SJCRH30 (cell line): Measurements from ENCODE around the gene ZNF200. TPM values are rescaled to one million over a fixed set of nuclear protein-coding genes. Genes with fewer than 3 reads are reported as not detected.
"Not testable (repeated sequence)": the region's sequence is repeated elsewhere in the genome, so short reads cannot be mapped to it uniquely, and the experiment has no call there.

Experiments used
- DNase-seq, 2 experiments: peaks; one replicate each; pipeline ENCODE4 v3.0.0-alpha.2; 2015 to 2020
- H3K27ac ChIP-seq: fragments of 250-450 bp; sonication (Bioruptor Pico); 2 replicates; pipeline ENCODE4 v1.5.1; 2020; ENCODE audit warnings: mild to moderate bottlenecking, moderate library complexity
- H3K27me3 ChIP-seq: fragments of 250-450 bp; sonication (Bioruptor Pico); 2 replicates; pipeline ENCODE4 v1.5.1; 2020; ENCODE audit warnings: mild to moderate bottlenecking, moderate library complexity
- H3K36me3 ChIP-seq: fragments of 250-450 bp; sonication (Bioruptor Pico); 2 replicates; pipeline ENCODE4 v1.5.1; 2020; ENCODE audit warnings: mild to moderate bottlenecking, moderate library complexity
- H3K4me1 ChIP-seq: fragments of 250-450 bp; sonication (Bioruptor Pico); 2 replicates; pipeline ENCODE4 v1.5.1; 2020; ENCODE audit warnings: mild to moderate bottlenecking, moderate library complexity
- H3K4me3 ChIP-seq: fragments of 250-450 bp; sonication (Bioruptor Pico); 2 replicates; pipeline ENCODE4 v1.5.1; 2020; ENCODE audit warnings: mild to moderate bottlenecking, moderate library complexity
- H3K9me3 ChIP-seq: fragments of 250-450 bp; sonication (Bioruptor Pico); replicated peaks from 2 replicates; pipeline ENCODE4 v1.5.1; 2020; ENCODE audit warnings: mild to moderate bottlenecking, moderate library complexity
- total RNA-seq: library from RNA; depleted of rRNA; stranded (reverse); fragments of >200 nt; shearing (Covaris generic); gene quantifications from 2 replicates; pipeline ENCODE4 v1.2.3, GENCODE V29; 2014

The ZNF200 gene
- total RNA-seq, 1 experiment from 2014 or later, result 16.1 TPM

DNA sequence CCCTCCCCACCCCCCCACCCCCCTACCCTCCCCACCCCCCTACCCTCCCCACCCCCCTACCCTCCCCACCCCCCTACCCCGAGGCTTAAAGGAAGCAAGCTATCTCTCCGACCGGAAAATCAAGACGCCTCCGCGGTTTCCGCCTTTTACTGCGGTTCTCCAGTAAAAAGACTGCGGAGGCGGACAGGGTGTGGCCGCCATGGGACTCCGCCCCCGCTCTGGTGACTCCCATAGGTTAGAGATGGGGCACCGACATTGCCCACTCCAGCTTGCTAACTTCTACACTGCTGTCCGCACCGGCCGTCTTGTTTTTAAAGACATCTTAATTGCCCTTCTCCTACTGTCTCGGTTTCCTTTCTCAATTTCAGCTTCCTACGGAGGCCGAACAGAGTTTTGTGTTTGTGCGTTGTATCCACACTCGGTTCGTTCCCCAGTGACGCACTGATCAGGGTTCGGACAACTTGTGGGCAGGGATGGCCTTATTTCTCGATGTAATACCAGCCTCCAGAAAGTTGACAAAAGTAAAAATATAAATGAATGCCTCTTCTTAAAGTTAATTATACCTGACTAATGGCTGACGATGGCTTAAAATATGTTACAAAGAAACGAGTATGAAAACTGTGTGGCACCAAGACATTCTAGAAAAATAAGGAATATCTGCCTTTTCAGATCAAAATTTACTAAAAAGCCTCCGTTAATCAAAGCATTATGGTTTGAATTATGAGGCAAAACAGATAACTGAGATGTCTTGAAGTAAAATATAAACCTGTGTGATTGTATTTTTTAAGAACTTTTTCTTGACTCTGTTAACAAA lies 1.1 kb upstream of the ZNF200 start:
- Histone ChIP-seq H3K9me3 (no peaks in the 10 kb centered on the region), H3K36me3 (peaks cover 21% of the 10 kb centered on the region), H3K27ac (no peak overlapping the region), H3K4me1 (peaks cover 3% of the 10 kb centered on the region; the same call in 1 of the 2 replicates), H3K27me3 (no peaks in the 10 kb centered on the region), H3K4me3 (no peak overlapping the region)
- DNase-seq, result peak; percentile 24 to 27

- no peak for DNase-seq
- Histone ChIP-seq H3K9me3 (no peaks in the 10 kb centered on the region), H3K36me3 (peaks cover 36% of the 10 kb centered on the region), H3K4me1 (peaks cover 3% of the 10 kb centered on the region; the same call in 1 of the 2 replicates), H3K4me3 (peak overlapping the region; percentile 92), H3K27ac (peak overlapping the region; percentile 74), H3K27me3 (no peaks in the 10 kb centered on the region)
These were observed 458 bp downstream of the ZNF200 start for GRCh38 chr16:3234543-3234856.

DNA sequence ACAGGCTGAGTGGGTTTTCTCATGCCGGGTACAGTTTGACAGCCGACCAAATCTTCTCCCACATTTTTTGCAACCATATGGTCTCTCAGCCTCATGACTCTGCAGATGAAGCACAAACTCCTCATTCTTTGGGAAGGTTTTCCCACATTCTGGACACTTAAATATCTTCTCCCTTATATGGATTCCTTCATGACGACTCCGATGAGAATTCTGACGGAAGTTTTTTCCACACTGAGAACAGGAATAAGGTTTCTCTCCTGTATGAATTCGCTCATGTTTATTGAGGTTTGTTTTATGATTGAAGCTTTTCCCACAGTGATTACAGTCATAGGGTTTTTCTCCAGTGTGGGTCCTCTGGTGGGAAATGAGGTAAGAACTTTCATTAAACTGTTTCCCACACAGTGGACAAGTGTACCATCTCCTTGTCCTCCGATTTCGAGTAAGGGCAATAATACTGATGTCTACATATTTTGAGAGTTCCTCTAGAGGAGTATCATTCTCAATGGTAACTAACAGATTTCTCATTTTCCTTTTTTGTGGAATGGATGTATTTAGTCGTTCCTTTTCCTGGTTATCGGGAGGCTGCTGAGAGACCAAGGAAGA lies 10.9 kb downstream of the ZNF200 start:
- Histone ChIP-seq H3K27ac (no peak overlapping the region), H3K36me3 (peaks cover 67% of the 10 kb centered on the region), H3K27me3 (no peaks in the 10 kb centered on the region), H3K4me1 (no peaks in the 10 kb centered on the region), H3K9me3 (peaks cover 17% of the 10 kb centered on the region), H3K4me3 (no peak overlapping the region)
- no peak for DNase-seq

DNA sequence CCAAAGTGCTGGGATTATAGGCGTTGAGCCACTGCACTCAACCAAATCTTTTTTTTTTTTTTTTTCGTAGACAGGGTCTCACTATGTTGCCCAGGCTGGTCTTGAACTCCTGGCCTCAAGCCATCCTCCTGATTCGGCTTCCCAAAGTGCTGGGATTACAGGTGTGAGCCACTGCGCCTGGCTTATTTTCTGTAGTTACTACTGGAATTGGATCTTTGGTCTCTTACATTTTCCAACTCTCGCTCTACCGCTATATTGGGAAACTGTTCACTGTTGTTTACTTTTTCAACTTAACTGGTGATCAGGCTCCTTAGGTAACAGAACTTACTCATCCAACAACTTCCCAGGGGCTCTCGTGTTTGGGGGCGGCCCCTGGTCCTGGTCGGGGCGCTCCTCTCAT lies 14.1 kb downstream of the ZNF200 start:
- no peak for DNase-seq
- Histone ChIP-seq H3K27ac (no peak overlapping the region), H3K27me3 (no peaks in the 10 kb centered on the region), H3K9me3 (peaks cover 11% of the 10 kb centered on the region), H3K4me1 (no peaks in the 10 kb centered on the region), H3K4me3 (no peak overlapping the region), H3K36me3 (peaks cover 37% of the 10 kb centered on the region)

DNA sequence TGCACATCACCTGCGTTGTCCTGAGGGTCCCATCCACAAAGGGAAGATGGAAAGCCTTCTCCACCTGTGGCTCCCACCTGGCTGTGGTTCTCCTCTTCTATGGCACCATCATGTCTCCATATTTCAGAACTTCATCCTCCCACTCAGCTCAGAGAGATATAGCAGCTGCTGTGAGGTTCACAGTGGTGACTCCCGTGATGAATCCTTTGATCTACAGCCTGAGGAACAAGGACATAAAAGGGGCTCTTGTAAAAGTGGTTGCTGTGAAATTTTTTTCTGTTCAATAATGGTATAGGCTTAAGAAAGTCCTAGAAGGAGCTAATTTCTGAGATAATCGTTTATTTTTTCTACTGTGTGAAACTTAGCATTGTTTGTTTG lies 18.7 kb downstream of the ZNF200 start:
- Histone ChIP-seq H3K27me3 (no peaks in the 10 kb centered on the region), H3K4me1 (no peaks in the 10 kb centered on the region), H3K36me3 (no peaks in the 10 kb centered on the region), H3K27ac (no peak overlapping the region), H3K4me3 (no peak overlapping the region), H3K9me3 (no peaks in the 10 kb centered on the region)
- DNase-seq, result no peak

- H3K27ac ChIP-seq, result no peak overlapping the region
- DNase-seq, result no peak
- no peaks in the 10 kb centered on the region for H3K4me1 ChIP-seq
- no peaks in the 10 kb centered on the region for H3K36me3 ChIP-seq
- no peak overlapping the region for H3K4me3 ChIP-seq
- no peaks in the 10 kb centered on the region for H3K9me3 ChIP-seq
- no peaks in the 10 kb centered on the region for H3K27me3 ChIP-seq
These were observed 19.2 kb downstream of the ZNF200 start for GRCh38 chr16:3215601-3216262.

GRCh38 chr16:3214904-3215600 lies 19.9 kb downstream of the ZNF200 start:
- Histone ChIP-seq H3K4me1 (no peaks in the 10 kb centered on the region), H3K9me3 (no peaks in the 10 kb centered on the region), H3K4me3 (no peak overlapping the region), H3K36me3 (no peaks in the 10 kb centered on the region), H3K27me3 (no peaks in the 10 kb centered on the region), H3K27ac (no peak overlapping the region)
- DNase-seq, result no peak

DNA sequence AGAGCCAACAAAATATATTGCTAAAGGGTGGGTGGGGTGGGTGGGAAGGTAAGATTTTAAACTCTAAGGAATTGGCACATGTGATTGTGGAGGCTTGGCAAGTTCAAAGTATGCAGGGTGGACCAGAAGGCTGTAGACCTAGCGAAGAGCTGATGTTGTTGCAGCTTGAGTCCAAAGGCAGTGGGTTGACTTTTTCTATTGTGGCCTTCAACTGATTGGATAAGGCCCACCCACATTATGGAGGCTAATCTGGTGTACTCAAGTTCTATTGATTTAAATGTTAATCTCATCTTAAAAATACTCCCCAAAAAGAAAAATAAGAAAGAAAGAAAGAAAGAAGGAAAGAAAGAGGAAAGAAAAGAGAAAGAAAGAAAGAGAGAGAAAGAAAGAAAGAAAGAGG lies 22.4 kb downstream of the ZNF200 start:
- DNase-seq, result no peak
- H3K9me3 ChIP-seq, result no peaks in the 10 kb centered on the region
- H3K4me3 ChIP-seq, result no peak overlapping the region
- H3K27me3 ChIP-seq, result no peaks in the 10 kb centered on the region
- no peaks in the 10 kb centered on the region for H3K4me1 ChIP-seq
- H3K36me3 ChIP-seq, result no peaks in the 10 kb centered on the region
- H3K27ac ChIP-seq, result no peak overlapping the region

DNA sequence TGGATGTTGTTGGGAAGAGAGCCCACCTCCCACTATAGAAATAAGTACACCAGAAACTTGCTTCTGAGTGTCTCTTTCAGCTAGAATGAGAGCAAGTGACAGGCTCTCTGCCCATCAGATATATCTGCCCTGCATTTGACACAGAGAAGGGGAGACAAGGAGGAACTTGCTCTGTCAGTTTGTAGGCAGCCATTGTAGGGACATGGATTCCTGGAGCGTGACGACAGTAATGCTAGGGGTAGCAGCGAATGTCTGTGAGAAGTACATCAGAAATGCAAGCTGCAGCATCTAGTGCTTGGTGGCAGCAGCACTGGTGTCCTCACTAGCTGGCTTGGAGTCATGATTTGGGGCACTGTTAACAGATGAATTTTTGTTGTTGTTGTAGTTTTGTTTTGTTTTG lies 23.0 kb downstream of the ZNF200 start:
- Histone ChIP-seq H3K27me3 (no peaks in the 10 kb centered on the region), H3K4me3 (no peak overlapping the region), H3K4me1 (no peaks in the 10 kb centered on the region), H3K36me3 (no peaks in the 10 kb centered on the region), H3K9me3 (no peaks in the 10 kb centered on the region), H3K27ac (no peak overlapping the region)
- DNase-seq, result no peak

DNA sequence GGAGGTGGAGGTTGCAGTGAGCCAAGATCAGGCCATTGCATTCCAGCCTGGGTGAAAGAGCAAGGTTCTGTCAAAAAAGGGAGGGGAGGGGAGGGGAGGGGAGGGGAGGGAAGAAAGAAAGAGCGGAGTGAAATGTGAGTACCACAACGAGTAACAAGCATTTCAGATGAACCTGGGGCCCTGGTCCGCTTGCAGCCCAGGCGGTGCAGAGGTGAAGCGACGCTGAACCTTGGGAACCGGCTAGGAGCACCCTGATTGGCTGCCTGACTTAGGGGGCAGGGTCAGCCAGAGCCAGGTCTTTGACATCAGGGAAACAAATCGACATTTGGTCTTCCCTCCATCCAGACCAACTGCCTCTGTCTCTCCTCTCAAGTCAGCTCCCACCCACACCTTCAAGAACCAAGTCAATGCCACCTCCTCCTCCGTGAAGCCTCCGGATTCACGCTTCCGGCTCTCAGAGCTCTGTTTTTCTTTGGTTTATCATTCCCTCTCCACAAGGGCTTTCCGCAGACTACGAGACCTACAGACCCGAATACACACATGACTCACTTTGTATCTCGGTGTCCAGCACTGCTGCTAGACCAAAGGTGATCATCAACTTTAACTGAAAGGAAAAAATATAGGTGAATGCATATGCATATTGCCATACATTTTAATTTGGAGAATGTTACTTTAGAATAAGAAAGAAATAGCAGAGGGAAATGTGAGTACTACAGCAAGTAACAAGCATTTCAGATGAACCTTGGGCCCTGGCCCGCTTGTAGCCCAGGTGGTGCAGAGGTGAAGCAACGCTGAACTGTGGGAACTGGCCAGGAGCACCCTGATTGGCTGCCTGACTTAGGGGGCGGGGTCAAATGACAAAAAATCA lies 27.6 kb downstream of the ZNF200 start:
- no peak for DNase-seq
- no peaks in the 10 kb centered on the region; the same call in 1 of the 2 replicates for H3K9me3 ChIP-seq
- no peak overlapping the region for H3K27ac ChIP-seq
- no peaks in the 10 kb centered on the region for H3K27me3 ChIP-seq
- H3K36me3 ChIP-seq, result no peaks in the 10 kb centered on the region
- no peaks in the 10 kb centered on the region for H3K4me1 ChIP-seq
- H3K4me3 ChIP-seq, result no peak overlapping the region

DNA sequence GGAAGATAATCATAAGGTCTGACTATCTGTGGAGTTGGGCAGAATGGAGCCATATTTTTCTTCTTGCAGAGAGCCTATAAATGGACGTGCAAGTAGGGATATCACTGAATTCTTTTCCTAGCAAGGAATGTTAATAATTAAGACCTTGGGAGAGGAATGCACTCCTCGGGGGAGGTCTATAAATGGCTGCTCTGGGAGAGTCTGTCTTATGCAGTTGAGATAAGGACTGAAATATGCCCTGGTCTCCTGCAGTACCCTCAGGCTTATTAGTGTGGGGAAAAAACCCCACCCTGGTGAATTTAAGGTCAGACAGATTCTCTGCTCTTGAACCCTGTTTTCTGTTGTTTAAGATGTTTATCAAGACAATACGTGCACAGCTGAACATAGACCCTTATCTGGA lies 29.0 kb downstream of the ZNF200 start:
- H3K9me3 ChIP-seq, H3K4me3 ChIP-seq, H3K27me3 ChIP-seq, H3K4me1 ChIP-seq, H3K27ac ChIP-seq, DNase-seq, H3K36me3 ChIP-seq: not testable (repeated sequence)

DNA sequence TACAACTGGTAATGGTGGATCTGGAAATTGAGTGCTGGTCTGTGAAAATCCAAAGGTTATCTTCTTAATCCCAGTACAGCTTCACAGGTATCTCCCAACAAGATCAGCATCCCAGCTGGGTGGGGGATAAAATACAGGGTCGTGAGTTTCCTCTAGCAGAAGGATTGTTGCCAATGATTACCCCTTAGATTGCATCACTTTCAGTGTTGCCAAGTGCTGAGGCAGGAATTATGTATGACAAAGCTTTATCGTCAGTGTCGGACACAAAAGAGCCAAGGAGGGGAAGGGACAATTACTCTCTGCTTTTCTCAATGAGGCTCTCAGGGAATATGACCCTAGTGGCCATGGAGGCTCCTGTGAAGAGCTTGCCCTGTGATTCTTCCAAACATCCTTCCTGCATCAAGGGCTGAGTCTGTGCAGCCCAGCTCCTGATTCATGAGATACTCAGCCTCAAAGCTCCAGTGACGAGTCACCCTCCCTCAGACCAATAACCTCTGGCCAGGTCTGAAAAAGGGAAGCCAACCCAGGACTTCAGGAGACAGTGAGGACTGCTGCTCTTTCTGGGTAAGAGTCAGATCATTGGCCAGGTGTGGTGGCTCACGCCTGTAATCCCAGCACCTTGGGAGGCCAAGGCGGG lies 31.9 kb downstream of the ZNF200 start:
- Histone ChIP-seq H3K27me3 (no peaks in the 10 kb centered on the region), H3K36me3 (no peaks in the 10 kb centered on the region), H3K4me3 (no peak overlapping the region), H3K9me3 (no peaks in the 10 kb centered on the region; the same call in 1 of the 2 replicates), H3K27ac (no peak overlapping the region), H3K4me1 (no peaks in the 10 kb centered on the region)
- no peak for DNase-seq

- Histone ChIP-seq H3K4me3 (no peak overlapping the region), H3K27ac (no peak overlapping the region), H3K27me3 (no peaks in the 10 kb centered on the region), H3K9me3 (no peaks in the 10 kb centered on the region), H3K36me3 (no peaks in the 10 kb centered on the region), H3K4me1 (no peaks in the 10 kb centered on the region)
- no peak for DNase-seq
These were observed 36.5 kb downstream of the ZNF200 start for GRCh38 chr16:3198334-3199072.
